ENCODE results near the gene RANGRF.

DNA sequence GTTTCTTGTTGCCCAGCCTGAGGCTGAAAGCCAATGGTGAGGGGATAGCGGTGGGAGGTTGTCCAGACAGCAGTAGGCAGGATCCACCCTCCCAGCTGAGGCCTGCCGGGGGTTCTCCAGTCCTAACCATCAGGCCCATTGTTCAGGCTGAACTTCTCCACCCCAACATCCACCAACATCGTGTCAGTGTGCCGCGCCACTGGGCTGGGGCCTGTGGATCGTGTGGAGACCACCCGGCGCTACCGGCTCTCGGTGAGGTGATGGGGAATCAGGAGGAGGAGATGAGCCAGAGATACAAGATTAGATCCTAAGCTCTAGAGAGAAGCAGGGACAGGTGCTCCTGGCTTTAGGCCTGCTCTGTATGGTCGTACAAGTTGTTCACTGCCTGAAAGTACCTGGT, 33.6 kb upstream of the RANGRF start:
- TF ChIP-seq, protein P1, sequence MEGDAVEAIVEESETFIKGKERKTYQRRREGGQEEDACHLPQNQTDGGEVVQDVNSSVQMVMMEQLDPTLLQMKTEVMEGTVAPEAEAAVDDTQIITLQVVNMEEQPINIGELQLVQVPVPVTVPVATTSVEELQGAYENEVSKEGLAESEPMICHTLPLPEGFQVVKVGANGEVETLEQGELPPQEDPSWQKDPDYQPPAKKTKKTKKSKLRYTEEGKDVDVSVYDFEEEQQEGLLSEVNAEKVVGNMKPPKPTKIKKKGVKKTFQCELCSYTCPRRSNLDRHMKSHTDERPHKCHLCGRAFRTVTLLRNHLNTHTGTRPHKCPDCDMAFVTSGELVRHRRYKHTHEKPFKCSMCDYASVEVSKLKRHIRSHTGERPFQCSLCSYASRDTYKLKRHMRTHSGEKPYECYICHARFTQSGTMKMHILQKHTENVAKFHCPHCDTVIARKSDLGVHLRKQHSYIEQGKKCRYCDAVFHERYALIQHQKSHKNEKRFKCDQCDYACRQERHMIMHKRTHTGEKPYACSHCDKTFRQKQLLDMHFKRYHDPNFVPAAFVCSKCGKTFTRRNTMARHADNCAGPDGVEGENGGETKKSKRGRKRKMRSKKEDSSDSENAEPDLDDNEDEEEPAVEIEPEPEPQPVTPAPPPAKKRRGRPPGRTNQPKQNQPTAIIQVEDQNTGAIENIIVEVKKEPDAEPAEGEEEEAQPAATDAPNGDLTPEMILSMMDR (conservative IDR thresholded peaks at IDR 0.05) = no peak
- no peak for TF ChIP-seq EZH2 (IDR thresholded peaks at IDR 0.05; ENCODE audit: low read depth)
